KG1 (cell line): ENCODE data around the gene CES2.

ENCODE experiments used
- DNase-seq: peaks from one replicate; lab custom pipeline; 2025; lab: John Stamatoyannopoulos, UW

Gene CES2

DNA sequence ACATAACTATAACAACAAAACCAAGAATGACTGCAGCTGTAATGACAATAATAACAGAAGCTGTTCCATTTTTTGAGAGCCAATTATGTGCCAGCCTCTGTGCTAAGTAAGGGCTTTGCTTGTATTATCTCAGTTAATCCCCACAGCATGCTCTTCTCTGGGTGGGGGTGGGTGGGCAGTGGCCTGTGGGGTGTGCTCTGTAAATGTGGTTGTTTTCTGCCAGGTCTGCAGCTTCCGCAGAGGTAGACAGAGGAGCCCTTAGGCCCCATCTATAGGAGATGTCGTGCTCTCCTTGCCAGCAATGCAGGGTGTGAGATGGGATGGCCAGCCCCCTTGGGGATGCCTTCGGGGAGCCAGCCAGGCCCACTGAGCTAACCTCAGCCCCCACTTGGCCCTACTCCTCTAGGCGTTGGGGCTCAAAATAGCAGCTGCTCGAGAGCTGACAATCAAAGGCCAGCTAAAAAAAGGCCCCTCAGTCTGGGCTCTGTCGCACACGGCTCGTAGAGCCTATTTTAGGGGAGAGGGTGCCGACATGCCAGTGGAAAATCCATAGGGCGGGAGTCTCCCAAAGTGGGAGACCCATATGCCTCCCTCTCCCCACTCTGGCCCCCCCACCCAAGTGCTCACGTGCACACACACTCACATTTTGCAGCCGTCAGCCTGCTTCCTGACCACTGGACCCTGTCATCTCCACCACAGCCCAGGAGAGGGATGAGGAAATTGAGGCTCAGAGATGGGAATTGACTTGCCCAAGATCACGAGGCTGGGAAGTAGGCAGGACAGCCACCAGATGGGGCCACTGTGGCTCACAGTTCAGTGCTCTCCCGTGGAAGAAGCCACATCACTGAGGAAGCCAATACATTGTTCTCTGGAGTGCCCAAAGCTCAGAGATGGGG, 32.4 kb upstream of the CES2 start:
- DNase-seq, result no peak

DNA sequence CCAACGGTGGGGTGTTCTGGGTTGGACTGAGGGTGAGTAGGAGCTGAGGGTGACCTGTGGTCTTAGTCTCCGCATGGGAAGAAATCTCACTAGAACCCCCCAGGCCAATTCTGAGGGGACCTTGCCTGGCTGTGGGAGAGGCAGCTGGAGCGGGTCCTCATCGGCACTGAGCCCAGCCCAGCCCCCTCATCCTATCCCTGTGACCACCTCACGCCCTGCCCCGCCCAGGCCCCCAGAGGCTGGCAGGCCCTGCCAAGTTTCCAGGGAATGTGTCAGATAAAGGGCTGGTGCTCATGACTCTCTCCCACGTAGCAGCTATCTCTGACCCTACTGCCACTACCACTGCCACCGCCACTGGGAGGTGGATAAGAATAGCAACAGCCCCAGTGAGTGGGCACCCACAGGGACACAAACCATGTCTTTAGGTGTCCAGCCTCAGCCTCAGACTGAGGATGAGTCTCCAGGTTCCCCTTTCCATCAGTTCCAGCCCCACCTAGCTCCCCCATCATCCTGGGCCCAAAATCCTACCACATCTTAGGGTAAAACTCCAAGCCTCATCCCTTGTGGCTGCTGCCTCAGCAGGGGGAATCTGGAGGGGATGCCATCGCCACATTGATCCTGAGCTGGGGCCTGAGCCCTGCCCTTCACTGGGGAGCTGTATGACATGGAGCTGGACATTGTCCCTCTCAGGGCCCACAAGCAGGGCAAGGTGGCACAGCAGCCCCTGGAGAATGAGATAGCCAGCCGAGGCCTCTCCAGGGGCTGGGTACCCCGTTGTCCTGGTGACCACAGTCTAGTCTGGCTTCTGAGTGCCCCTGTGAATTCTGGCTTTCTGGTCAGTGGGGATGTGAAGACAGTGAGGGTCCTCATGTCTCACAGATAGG, 31.5 kb upstream of the CES2 start:
- DNase-seq, result no peak

GRCh38 chr16:66904428-66904845, 30.9 kb upstream of the CES2 start:
- no peak for DNase-seq

DNA sequence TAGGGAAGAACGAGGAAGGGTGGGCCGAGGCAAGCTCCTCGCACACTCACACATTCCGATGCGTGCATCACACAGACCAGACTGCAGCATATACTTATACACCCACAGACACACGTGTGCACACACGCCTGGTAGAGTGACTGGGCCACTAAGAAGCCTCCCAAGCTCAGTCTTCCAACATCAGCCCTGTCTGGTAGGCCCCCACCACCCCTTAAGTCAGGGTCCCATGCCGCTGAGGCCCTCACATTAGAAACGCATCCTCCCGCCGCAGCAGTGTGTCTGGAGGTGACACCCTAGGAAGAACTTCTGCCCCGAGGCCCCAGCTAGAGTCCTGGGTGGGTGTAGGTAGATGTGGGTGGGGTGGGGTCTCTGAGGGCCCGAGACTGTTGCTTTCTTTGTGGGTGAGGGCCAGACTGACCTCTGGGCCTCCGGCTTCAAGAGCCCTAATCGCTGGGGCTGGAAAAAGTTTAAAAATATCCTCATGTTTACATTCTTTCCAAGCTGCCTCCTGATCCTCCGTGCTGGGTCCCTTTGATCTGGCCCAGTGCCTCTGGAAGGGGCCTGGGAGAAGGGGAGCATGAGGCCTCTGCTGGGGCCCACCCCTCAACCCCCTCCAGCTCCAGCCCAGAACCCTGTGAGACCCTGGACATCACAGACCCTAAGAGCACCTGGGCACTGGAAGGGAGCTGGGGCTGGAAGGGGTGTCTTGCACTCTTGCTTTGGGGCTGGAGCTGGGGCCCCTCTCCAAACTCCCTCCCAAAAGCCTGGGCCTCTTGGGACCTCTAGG, 30.3 kb upstream of the CES2 start:
- no peak for DNase-seq

- no peak for DNase-seq
These were observed 29.4 kb upstream of the CES2 start for GRCh38 chr16:66905633-66906539.

GRCh38 chr16:66906916-66907836, 28.1 kb upstream of the CES2 start:
- no peak for DNase-seq

GRCh38 chr16:66908116-66908515, 27.2 kb upstream of the CES2 start:
- no peak for DNase-seq

GRCh38 chr16:66908762-66909559, 26.4 kb upstream of the CES2 start:
- DNase-seq, result no peak

- DNase-seq, result no peak
These were observed 25.0 kb upstream of the CES2 start for GRCh38 chr16:66910175-66910940.

DNA sequence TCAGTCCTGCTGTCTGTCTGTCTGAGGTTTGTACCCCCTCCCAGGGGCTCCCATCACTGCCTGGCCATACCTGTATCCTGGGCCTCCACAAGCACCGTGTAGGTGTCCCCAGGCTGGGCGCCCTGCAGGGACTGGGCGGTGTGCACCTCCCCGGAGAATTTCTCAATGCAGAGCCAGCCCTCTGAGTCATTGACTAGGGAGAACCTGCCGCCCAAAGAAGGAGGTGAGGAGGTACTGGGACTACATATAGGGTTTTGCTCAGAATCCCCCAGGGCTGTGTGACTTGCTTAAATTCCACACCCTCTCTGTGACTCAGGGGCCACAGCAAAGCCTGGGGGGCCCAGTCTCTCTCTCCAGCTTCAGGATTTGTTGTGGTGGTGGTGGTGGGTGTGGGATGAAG, 24.2 kb upstream of the CES2 start:
- DNase-seq, result no peak

DNA sequence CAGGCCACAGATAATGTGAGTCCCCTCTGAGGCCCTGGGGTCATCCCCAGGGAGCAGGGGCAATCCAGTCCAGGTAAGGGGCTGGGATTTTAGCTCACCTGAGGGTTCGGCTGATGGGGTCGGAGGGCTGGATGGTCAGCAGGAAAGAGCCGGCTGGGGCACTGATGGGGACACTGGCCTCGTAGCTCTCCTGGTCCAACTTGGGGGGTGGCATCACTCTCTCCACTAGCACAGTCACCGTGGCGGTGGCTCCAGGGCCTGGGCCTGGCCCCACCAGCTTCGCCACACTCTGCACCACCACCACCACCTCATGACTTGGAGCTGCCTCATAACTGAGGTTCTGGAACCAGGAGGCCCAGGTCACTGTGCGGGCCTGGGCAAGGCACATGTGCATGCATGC, 23.5 kb upstream of the CES2 start:
- no peak for DNase-seq

- DNase-seq, result no peak
These were observed 22.2 kb upstream of the CES2 start for GRCh38 chr16:66913081-66913480.

DNA sequence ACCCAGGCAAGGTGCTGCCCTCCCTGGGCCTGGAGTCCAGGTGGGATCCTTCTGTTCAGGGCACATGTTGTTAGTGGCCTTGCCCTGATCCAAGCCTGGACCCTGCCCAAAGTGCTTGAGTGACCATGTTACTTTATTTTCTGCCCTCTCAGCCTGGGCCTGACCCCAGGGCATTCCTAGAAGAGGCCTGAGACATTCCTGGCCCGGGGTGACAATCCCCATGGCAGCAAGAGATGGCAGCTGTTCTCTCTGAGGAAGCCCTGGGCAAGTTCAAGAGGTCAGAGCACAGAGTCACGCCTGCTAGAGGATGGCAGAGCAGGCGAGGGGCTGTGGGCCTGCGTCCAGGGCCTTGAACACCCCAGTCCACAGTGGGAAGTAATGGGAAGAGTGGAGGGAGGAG, 21.6 kb upstream of the CES2 start:
- DNase-seq, result no peak

GRCh38 chr16:66914541-66914940, 20.8 kb upstream of the CES2 start:
- no peak for DNase-seq

- DNase-seq, result no peak
These were observed 20.3 kb upstream of the CES2 start for GRCh38 chr16:66915041-66915440.

- no peak for DNase-seq
These were observed 18.8 kb upstream of the CES2 start for GRCh38 chr16:66916518-66916917.

DNA sequence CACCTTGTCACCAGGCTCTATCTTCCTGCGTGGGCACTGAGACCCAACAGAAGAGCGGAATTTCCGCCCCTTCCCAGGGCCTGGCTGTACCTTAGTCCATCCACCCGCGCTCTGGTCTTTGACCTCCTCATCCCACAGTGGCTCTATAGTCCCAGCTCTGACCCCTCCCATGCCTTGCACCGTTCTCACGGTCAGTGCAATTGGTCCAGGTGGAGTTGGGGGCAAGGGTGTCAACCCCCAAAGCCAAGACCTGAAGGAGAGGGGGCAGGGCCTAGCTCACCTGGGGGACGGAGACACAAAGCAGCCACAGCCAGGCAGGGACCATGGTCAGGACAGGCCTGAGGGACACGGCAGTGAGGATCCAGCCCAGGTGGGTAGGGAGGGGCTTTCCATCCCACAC, 17.6 kb upstream of the CES2 start:
- no peak for DNase-seq

DNA sequence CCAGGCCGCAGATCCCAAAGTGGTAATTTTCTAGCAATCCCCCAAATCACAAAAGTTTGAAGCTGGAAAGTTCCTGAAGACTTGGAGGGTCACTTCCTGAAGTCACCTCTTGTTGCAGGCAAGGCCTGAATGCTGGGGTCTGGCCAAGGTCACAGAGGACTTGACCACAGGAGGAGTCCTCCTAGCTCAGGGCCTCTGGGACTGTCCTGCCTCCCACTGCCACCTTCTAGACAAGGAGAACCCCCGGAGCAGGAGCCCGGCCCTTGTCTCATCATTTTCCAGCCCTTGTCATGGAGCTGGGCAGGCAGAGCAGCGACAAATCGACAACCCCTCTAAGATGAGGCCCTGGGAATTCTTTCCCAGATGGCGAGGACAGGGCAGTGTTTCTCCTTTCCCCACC, 17.0 kb upstream of the CES2 start:
- no peak for DNase-seq
